GM18505 (cell line): ENCODE results near the gene ACBD4.

Source experiments
- ATAC-seq: cut with Tn5 transposase; IDR thresholded peaks from one replicate; pipeline ENCODE4 v1.9.1; 2021; ENCODE audit not compliant: unreplicated experiment
- POLR2A ChIP-seq: IDR thresholded peaks from 4 replicates; pipeline ENCODE4 v1.6.1; 2011; ENCODE audit warnings: borderline replicate concordance; ENCODE audit not compliant: insufficient read depth, insufficient read length; ENCODE audit errors: extremely low read depth

Gene ACBD4

DNA sequence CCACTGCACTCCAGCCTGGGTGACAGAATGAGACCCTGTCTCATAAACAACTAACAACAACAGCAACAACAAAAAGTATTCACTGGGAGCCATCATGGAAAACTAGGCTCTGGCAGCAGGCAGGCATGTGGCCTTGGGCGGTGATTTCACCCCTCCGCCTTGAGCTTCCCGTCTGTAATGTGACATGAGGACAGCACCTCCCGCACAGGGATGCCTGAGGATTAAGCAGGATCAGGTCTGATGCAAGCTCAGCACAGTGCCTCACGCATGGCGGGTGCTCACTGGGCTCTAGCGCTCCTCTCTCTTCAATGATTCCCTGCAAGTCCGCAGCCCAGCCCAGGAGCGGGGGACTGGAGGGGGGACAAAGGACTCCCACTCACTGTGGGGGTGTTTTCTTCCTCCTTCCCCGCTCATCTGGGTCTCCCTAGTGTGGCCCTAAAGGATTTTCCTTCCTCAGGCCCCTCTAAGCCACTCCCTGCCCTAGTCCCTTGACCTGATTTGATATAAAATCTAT, 6.0 kb upstream of the ACBD4 start:
- TF ChIP-seq POLR2A: no peak
- ATAC-seq: no peak

DNA sequence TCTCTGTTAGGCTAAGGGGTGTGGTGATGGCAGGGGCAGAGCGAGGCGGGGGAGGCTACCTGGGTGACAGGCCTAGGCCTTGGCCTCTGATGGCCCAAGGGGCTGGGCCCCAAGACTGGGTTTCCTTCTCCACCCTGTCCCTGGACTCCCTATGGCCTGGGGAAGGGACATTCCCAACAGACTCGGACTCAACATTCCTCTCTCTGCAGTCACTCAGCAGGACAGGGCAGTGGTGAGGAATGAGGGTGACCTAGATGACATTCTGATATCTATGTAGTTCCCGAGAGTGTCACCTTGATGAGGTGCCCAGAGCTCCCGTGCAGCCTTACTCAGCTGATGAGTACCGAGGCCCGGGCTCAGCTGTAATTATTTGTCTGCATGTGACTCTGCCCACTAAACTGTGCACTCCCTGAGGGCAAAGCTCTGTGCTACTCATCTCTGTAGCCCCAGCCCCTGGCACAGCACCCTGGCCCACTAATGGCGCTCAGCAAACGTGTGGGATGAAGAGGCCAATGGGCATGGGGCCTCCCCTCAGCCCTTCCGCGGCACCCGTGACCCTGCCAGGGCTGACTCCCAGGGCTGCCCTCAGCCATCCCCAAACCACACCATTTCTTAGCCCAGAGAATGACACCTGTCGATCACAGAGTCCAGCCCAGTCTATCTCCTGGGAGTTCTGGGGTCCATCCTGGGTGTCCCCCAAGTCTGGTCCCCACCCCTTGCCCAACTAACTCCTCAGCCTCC, 5.4 kb upstream of the ACBD4 start:
- ATAC-seq: no peak
- TF ChIP-seq POLR2A: no peak

DNA sequence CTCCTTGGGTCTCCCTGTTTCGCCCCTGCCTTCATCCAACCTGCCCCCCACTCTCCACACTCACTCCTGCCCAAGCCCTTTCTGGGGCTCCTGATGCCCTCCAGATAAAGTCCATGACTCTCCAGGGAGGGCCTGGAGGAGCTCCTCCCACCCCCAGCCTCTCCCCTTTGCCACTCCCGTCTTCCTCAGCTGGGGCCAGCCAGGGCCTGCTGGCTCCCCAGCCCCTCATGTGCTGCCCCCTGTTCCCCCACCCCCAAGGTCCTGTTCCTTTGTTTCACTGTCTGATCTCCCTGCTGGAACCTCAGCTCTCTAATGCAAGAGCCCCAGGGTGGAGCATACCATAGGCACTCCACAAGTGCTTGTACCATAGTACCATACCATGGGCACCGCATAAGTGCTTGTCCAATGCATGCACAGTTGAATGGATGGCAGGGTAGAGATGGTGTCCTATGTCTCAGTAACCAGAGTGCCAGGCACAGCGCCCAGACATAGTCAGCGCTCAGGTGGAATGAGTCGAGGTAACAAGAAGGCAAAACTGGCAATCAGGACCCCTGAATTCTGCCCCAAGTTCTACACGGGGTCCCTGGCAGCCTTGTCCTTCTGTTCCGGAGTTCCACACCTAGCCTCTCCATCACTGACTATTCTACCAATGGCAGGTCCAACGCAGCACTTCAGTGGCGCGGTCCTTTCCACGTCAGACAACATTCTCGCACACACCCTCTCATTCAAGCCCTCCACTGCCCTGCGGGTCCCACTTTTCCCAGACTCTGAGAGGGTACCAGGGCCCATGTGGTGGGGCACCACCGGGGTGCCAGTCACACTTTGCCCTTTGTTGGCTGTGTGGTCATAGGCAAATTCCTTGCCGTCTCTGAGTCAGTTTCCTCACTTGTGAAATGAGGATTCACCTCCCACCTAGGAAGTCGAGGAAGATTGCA, 4.5 kb upstream of the ACBD4 start:
- no peak for ATAC-seq
- no peak for TF ChIP-seq POLR2A

DNA sequence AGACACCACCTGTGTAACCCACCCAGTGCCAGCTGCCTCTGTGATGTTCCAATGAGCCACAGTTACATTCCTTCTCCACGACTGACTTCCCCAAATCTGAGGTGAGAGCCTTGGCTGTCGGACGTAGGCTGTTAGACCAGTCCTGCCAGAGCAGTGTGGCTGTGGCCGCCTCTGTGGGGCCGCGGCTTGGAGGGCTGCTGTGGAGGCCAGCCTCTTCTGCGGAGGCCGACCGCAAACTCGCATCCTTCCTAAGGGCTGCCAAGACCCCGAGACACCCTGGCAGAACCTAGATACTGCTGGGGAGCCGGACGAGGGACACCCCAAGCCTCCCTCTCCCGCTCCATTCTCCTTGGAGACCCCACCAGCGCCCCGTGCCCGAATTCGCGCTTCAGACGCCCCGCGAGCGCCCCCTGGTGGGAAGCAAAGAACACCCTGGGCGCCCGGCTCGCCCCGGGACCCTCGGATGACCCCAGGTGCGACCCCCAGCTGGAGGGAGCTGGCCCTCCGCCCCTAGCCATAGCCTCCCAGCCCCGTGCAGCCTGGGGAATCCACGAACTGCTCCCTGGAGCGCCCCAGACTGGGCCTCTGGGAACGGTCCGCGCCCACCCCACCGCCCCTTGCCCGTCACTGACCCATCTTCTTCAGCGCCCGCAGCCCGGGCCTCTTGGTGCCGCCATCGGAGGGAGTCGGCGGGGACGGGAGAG, 3.7 kb upstream of the ACBD4 start:
- no peak for TF ChIP-seq POLR2A
- ATAC-seq: no peak

DNA sequence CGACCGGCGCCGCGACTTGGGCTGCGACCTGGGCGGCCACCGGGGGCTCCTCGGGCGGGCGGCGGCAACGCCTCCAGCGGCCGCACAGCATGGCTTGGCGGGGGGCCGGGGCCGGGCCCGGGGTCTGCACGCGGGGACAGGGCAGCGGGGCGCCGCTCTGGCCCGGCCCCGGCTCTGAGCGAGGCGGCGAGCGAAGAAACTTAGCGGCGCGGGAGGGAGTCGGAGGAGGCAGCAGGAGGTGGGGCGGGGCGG, 3.2 kb upstream of the ACBD4 start, which contains the start of gene PLCD3:
Gene PLCD3 (minus strand): TSS at position 196 of the 252 bp plus-strand sequence. CDS start 105 bp downstream, at position 91.
- no peak for ATAC-seq
- no peak for TF ChIP-seq POLR2A

DNA sequence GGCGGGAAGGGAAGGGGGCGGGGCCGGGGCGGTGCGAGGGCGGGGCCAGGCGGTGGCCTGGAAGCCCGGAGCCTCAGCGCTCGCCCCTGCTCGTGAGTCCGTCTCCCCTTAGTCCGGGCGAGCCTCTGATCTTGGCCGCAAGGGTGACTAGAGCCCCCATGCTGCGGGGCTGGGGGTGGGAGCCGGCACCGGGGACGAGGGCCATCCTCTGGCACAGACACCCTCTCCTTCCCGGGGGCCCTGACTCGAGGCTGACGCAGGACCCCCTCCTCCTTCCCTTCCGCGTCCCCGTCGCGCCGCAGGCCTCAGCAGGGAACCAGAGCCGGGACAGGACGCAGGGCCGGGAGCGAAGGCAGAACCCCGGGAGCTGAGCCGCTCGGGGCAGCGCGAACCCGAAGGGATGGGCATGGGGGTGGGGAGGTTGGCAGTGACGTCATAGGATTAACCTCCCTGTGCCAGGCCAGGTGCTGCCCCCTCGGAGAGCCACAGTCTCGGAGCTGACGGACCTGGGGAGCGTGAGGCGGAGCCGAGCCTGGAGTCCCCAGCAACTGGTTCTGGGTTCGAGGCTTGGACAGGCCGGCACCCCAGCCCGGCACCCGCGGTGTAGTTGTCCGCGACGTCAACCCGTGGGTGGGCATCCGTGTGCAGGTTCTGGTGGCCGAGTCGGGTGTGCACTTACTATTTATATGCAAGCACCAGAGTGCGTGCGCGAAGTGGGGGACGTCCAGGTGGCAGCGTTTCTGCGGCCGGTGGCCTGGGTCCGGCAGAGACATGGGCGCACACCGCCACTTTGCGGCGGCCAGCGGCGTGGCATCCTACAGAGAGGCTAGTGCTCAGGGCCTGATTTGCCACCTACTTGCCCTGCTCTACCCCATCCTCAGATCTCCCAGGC, 2.7 kb upstream of the ACBD4 start:
- no peak for TF ChIP-seq POLR2A
- no peak for ATAC-seq

DNA sequence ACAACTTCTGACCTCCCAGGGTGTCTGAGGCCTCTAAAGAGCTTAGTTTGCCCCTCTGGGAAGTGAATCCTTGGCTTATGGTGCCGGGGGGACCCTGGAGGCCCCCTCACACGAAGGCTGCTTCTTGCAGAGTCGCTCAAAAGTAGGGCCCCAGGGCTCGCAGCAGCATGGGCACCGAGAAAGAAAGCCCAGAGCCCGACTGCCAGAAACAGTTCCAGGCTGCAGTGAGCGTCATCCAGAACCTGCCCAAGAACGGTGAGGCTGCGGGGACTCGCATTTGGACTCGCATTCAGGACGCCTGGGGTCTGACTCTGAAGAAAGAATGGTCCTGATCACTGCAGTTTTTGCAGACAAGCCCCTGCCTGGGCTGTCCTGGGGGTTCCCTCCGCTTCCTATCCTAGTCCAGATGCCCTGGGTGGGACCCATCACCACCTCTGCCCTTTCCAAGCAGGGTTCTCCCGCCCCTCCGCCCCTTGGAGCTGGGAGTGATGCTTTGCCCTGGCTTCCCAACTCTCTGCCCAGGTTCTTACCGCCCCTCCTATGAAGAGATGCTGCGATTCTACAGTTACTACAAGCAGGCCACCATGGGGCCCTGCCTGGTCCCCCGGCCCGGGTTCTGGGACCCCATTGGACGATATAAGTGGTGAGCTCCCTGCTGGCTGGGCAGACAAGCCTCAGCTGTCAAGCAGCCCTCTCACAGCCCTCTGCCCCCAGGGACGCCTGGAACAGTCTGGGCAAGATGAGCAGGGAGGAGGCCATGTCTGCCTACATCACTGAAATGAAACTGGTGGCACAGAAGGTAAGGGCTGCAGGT, 698 bp downstream of the ACBD4 start:
- no peak for ATAC-seq
- no peak for TF ChIP-seq POLR2A

DNA sequence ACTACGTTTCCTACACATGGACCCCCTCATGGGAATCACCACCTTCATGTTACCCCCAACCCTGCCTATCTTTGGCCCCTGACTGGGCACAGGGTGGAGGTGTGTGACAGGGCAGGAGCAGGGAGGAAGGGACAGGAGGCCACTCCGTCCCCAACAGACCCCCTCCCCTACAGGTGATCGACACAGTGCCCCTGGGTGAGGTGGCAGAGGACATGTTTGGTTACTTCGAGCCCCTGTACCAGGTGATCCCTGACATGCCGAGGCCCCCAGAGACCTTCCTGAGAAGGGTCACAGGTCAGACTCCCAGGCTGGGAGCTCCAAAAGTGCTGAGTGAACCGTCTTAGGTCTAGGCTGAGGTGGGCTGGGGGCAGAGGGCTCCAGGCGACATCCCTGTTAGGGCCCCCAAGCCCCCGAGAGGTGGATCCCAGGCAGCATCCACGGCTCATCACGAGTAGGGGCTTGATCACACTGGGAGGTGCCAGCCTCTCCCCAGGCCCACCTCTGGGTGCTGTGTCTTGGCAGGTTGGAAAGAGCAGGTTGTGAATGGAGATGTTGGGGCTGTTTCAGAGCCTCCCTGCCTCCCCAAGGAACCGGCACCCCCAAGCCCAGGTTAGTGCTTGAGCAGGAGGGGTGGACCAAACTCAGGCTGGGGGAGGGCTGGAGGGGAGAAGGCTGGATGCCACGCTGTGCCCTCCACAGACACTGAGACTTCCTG, 1.5 kb downstream of the ACBD4 start:
- TF ChIP-seq POLR2A: no peak
- no peak for ATAC-seq

DNA sequence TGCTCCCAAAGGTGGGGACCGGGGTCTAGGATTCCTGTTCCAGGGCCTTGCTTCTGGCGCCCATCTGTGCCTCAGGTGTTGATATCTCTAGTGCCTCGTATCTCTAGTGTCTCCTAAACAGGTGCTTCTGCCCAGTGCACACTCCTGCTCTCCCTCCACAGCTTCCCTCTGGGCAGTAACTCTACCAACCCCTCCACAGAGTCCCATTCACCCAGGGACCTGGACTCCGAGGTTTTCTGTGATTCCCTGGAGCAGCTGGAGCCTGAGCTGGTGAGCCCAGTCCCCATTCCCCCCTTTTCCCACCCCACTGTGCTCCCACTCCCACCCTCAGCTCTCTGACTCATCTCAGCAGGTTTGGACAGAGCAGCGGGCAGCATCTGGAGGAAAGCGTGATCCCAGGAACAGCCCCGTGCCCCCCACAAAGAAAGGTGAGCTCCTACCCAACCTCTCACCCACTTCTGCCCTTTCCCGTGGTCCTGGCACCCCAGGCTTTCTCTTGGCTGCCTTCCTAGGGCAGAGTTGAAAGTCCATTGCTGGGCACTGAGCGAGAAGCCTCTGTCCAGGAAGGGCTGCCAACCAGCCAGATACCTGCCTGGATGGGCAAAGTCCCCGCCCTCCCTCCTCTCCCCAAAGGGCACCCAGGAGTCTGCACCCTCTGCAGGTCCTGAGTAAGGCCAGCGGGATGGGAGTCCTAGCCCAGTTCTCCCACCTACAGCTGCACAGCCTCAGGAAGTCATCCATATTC, 2.2 kb downstream of the ACBD4 start:
- TF ChIP-seq POLR2A: no peak
- no peak for ATAC-seq

- TF ChIP-seq POLR2A: no peak
- ATAC-seq: no peak
These were observed 3.5 kb downstream of the ACBD4 start for GRCh38 chr17:45138911-45139532.
